ENCODE measurements around the gene TUSC2. TPM values are rescaled to one million over a fixed set of nuclear protein-coding genes. Genes with fewer than 3 reads are reported as not detected.

The TUSC2 gene
- polyA plus RNA-seq, 1 donor from 2014 or later: 88.8 TPM

DNA sequence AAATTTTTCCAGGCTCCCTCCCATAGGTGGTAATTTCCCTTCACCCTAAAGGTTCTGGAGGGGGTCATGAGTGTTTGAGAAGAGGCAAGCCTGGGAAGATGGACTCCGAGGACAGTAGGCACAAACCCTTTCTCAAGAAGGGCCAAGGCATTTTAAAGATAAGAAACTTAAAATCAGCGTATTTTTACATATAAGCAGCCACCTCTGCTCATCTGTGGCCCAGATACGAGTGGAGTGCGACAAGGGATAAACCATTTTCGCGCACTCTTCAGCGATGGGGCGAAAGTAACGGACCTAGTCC is 12.1 kb upstream of the TUSC2 start:
- Histone ChIP-seq H4K20me1 (ENCODE audit: insufficient read depth) (no peaks in the 10 kb centered on the region), H3K9me2 (ENCODE audit: insufficient read depth, low read length) (no peaks in the 10 kb centered on the region), H3K4me2 (ENCODE audit: low read length) (no peak overlapping the region), H3K27me3 (ENCODE audit: insufficient read depth, low read depth, low read length) (peaks cover 36% of the 10 kb centered on the region), H3K27ac (ENCODE audit: low read length) (no peak overlapping the region), H3K9me3 (ENCODE audit: low read length) (no peaks in the 10 kb centered on the region), H3K9ac (ENCODE audit: low read length) (no peak overlapping the region), H2AFZ (ENCODE audit: low read depth, low read length) (no peak overlapping the region), H3K79me2 (replicated peaks; ENCODE audit: insufficient read depth, low read length) (peaks cover 17% of the 10 kb centered on the region), H3K36me3 (ENCODE audit: insufficient read depth, low read length) (no peaks in the 10 kb centered on the region), H3K4me3 (ENCODE audit: low read length) (no peak overlapping the region), H3F3A (ENCODE audit: insufficient read depth, low read length, poor library complexity, severe bottlenecking) (no peaks in the 10 kb centered on the region)
- TF ChIP-seq MXI1 (conservative IDR thresholded peaks at IDR 0.05; ENCODE audit: poor library complexity, severe bottlenecking): no peak
- TF ChIP-seq POLR2AphosphoS5 (IDR thresholded peaks at IDR 0.05): no peak
- TF ChIP-seq RAD21 (conservative IDR thresholded peaks at IDR 0.05): no peak
- TF ChIP-seq EZH2 (IDR thresholded peaks at IDR 0.05; ENCODE audit: borderline replicate concordance, insufficient read depth, low read length, poor library complexity, severe bottlenecking): no peak
- no peak for TF ChIP-seq TAF1 (IDR thresholded peaks at IDR 0.05; ENCODE audit: low read depth)
- TF ChIP-seq, protein P1, sequence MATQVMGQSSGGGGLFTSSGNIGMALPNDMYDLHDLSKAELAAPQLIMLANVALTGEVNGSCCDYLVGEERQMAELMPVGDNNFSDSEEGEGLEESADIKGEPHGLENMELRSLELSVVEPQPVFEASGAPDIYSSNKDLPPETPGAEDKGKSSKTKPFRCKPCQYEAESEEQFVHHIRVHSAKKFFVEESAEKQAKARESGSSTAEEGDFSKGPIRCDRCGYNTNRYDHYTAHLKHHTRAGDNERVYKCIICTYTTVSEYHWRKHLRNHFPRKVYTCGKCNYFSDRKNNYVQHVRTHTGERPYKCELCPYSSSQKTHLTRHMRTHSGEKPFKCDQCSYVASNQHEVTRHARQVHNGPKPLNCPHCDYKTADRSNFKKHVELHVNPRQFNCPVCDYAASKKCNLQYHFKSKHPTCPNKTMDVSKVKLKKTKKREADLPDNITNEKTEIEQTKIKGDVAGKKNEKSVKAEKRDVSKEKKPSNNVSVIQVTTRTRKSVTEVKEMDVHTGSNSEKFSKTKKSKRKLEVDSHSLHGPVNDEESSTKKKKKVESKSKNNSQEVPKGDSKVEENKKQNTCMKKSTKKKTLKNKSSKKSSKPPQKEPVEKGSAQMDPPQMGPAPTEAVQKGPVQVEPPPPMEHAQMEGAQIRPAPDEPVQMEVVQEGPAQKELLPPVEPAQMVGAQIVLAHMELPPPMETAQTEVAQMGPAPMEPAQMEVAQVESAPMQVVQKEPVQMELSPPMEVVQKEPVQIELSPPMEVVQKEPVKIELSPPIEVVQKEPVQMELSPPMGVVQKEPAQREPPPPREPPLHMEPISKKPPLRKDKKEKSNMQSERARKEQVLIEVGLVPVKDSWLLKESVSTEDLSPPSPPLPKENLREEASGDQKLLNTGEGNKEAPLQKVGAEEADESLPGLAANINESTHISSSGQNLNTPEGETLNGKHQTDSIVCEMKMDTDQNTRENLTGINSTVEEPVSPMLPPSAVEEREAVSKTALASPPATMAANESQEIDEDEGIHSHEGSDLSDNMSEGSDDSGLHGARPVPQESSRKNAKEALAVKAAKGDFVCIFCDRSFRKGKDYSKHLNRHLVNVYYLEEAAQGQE (IDR thresholded peaks at IDR 0.05; ENCODE audit: borderline replicate concordance): no peak
- TF ChIP-seq, protein P2, sequence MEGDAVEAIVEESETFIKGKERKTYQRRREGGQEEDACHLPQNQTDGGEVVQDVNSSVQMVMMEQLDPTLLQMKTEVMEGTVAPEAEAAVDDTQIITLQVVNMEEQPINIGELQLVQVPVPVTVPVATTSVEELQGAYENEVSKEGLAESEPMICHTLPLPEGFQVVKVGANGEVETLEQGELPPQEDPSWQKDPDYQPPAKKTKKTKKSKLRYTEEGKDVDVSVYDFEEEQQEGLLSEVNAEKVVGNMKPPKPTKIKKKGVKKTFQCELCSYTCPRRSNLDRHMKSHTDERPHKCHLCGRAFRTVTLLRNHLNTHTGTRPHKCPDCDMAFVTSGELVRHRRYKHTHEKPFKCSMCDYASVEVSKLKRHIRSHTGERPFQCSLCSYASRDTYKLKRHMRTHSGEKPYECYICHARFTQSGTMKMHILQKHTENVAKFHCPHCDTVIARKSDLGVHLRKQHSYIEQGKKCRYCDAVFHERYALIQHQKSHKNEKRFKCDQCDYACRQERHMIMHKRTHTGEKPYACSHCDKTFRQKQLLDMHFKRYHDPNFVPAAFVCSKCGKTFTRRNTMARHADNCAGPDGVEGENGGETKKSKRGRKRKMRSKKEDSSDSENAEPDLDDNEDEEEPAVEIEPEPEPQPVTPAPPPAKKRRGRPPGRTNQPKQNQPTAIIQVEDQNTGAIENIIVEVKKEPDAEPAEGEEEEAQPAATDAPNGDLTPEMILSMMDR (IDR thresholded peaks at IDR 0.05; ENCODE audit: poor library complexity, severe bottlenecking): no peak
- TF ChIP-seq EP300 (conservative IDR thresholded peaks at IDR 0.05; ENCODE audit: poor library complexity, severe bottlenecking): no peak

DNA sequence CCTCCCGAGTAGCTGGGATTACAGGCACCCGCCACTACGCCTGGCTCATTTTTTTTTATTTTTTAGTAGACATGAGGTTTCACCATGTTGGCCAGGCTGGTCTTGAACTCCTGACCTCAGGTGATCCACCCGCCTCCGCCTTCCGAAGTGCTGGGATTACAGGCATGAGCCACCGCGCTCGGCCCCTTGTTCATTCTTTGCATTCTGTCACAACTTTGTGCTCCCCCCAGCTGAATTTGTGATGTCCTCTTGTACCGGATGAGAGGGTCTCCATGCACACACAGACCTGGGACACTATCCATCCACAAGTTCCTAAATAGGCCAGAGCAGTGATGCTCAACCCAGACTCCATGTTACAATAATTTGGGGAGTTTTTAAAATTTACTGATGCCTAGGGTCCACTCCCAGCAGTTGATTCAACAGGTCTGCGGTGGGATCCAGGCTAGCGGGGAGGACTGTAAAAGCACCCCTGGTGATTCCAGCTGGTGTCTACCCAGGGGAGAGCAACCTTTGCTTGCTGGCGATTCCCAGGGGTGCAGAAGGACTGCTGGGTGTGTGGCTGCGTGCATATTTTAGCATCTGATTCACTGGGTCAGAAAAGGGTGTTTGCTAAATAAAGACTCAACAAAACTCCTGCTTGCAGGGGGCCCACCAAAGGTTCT is 11.6 kb upstream of the TUSC2 start:
- Histone ChIP-seq H3K4me3 (ENCODE audit: low read length) (no peak overlapping the region), H3K9me2 (ENCODE audit: insufficient read depth, low read length) (no peaks in the 10 kb centered on the region), H3K9ac (ENCODE audit: low read length) (no peak overlapping the region), H4K20me1 (ENCODE audit: insufficient read depth) (no peaks in the 10 kb centered on the region), H3K79me2 (replicated peaks; ENCODE audit: insufficient read depth, low read length) (peaks cover 19% of the 10 kb centered on the region), H3K4me2 (ENCODE audit: low read length) (no peak overlapping the region), H3F3A (ENCODE audit: insufficient read depth, low read length, poor library complexity, severe bottlenecking) (no peaks in the 10 kb centered on the region), H2AFZ (ENCODE audit: low read depth, low read length) (no peak overlapping the region), H3K27ac (ENCODE audit: low read length) (no peak overlapping the region), H3K36me3 (ENCODE audit: insufficient read depth, low read length) (no peaks in the 10 kb centered on the region), H3K9me3 (ENCODE audit: low read length) (no peaks in the 10 kb centered on the region), H3K27me3 (ENCODE audit: insufficient read depth, low read depth, low read length) (peaks cover 33% of the 10 kb centered on the region)
- TF ChIP-seq, protein P2 (IDR thresholded peaks at IDR 0.05; ENCODE audit: poor library complexity, severe bottlenecking): no peak
- TF ChIP-seq, protein P1 (IDR thresholded peaks at IDR 0.05; ENCODE audit: borderline replicate concordance): no peak
- TF ChIP-seq RAD21 (conservative IDR thresholded peaks at IDR 0.05) (no peak), MXI1 (conservative IDR thresholded peaks at IDR 0.05; ENCODE audit: poor library complexity, severe bottlenecking) (no peak), POLR2AphosphoS5 (IDR thresholded peaks at IDR 0.05) (no peak), TAF1 (IDR thresholded peaks at IDR 0.05; ENCODE audit: low read depth) (no peak), EZH2 (IDR thresholded peaks at IDR 0.05; ENCODE audit: borderline replicate concordance, insufficient read depth, low read length, poor library complexity, severe bottlenecking) (no peak), EP300 (conservative IDR thresholded peaks at IDR 0.05; ENCODE audit: poor library complexity, severe bottlenecking) (no peak), SMC3 (conservative IDR thresholded peaks at IDR 0.05; ENCODE audit: poor library complexity) (no peak)

Data from neural cell (in vitro differentiated cells).